ENCODE measurements around the gene C3. TPM values are rescaled to one million over a fixed set of nuclear protein-coding genes. Genes with fewer than 3 reads are reported as not detected.

Gene C3
- total and polyA plus RNA-seq, 7 donors, result 9.0 to 1,284 (median 317) TPM

GRCh38 chr19:6712692-6713670 lies 7.5 kb downstream of the C3 start:
- Histone ChIP-seq H3K4me1 (no peaks in the 10 kb centered on the region), H3K27me3 (peaks cover 0 to 52% (median 15%) of the 10 kb centered on the region in 3 donors), H3K27ac (no peak overlapping the region), H3K9me3 (no peaks in the 10 kb centered on the region), H3K4me3 (no peak overlapping the region), H3K36me3 (no peaks in the 10 kb centered on the region)
- no peak for DNase-seq
- no peak for TF ChIP-seq EP300 (IDR thresholded peaks at IDR 0.05)
- no peak for TF ChIP-seq CTCF (IDR thresholded peaks at IDR 0.05)
- no peak for TF ChIP-seq POLR2AphosphoS5 (IDR thresholded peaks at IDR 0.05)
- TF ChIP-seq POLR2A (IDR thresholded peaks at IDR 0.05), result no peak
- intact Hi-C loops (cut with DNase I), result no loop called here
- 93 to 94% methylated on average over 20 of the region's 20 CpGs for WGBS, 2 donors

GRCh38 chr19:6712231-6712630 lies 8.2 kb downstream of the C3 start:
- no peak for TF ChIP-seq POLR2AphosphoS5 (IDR thresholded peaks at IDR 0.05)
- no peak for TF ChIP-seq CTCF (IDR thresholded peaks at IDR 0.05)
- TF ChIP-seq POLR2A (IDR thresholded peaks at IDR 0.05), result no peak
- TF ChIP-seq EP300 (IDR thresholded peaks at IDR 0.05), result no peak
- Histone ChIP-seq H3K9me3 (no peaks in the 10 kb centered on the region), H3K4me3 (no peak overlapping the region), H3K27ac (no peak overlapping the region), H3K36me3 (no peaks in the 10 kb centered on the region), H3K27me3 (peaks cover 0 to 54% (median 20%) of the 10 kb centered on the region in 3 donors), H3K4me1 (no peaks in the 10 kb centered on the region)
- intact Hi-C loops (cut with DNase I), result no loop called here
- 92 to 94% methylated on average over 16 of the region's 16 CpGs for WGBS, 2 donors
- DNase-seq, result no peak

- 79 to 84% methylated on average over 10 of the region's 10 CpGs for WGBS, 2 donors
- Histone ChIP-seq H3K27me3 (peaks cover 0 to 54% (median 20%) of the 10 kb centered on the region in 3 donors), H3K4me3 (no peak overlapping the region), H3K4me1 (no peaks in the 10 kb centered on the region), H3K9me3 (no peaks in the 10 kb centered on the region), H3K27ac (no peak overlapping the region), H3K36me3 (no peaks in the 10 kb centered on the region)
- intact Hi-C loops (cut with DNase I), result no loop called here
- TF ChIP-seq POLR2A (IDR thresholded peaks at IDR 0.05) (no peak), CTCF (IDR thresholded peaks at IDR 0.05) (no peak), POLR2AphosphoS5 (IDR thresholded peaks at IDR 0.05) (no peak), EP300 (IDR thresholded peaks at IDR 0.05) (no peak)
- DNase-seq, result no peak
Measured at GRCh38 chr19:6711605-6712004, 8.8 kb downstream of the C3 start.

GRCh38 chr19:6711078-6711361 lies 9.4 kb downstream of the C3 start:
- Histone ChIP-seq H3K36me3 (no peaks in the 10 kb centered on the region), H3K4me1 (no peaks in the 10 kb centered on the region), H3K27me3 (peaks cover 0 to 52% (median 20%) of the 10 kb centered on the region in 3 donors), H3K9me3 (no peaks in the 10 kb centered on the region), H3K4me3 (no peak overlapping the region), H3K27ac (no peak overlapping the region)
- intact Hi-C loops (cut with DNase I), result no loop called here
- TF ChIP-seq POLR2A (IDR thresholded peaks at IDR 0.05), result no peak
- no peak for TF ChIP-seq CTCF (IDR thresholded peaks at IDR 0.05)
- no peak for TF ChIP-seq POLR2AphosphoS5 (IDR thresholded peaks at IDR 0.05)
- TF ChIP-seq EP300 (IDR thresholded peaks at IDR 0.05), result no peak
- no peak for DNase-seq
- 48 to 63% methylated on average over 9 of the region's 9 CpGs for WGBS, 2 donors
